Mesenchymal stem cell (in vitro differentiated cells and primary cell): ENCODE results near the gene STON2.

Experiments
- DNase-seq: peaks from one replicate; pipeline ENCODE4 v3.0.0-alpha.2; 2013
- H2AFZ ChIP-seq: one replicate; pipeline ENCODE4 v1.6.1; 2013; ENCODE audit warnings: low read depth, mild to moderate bottlenecking, control low read depth, inconsistent platforms, low read length, moderate library complexity
- H2AK5ac ChIP-seq: 2 replicates; pipeline ENCODE4 v1.6.1; 2013; ENCODE audit warnings: low read length, moderate library complexity, mild to moderate bottlenecking, inconsistent platforms; ENCODE audit not compliant: severe bottlenecking
- H2BK120ac ChIP-seq: one replicate; pipeline ENCODE4 v1.6.1; 2013; ENCODE audit warnings: low read depth, mild to moderate bottlenecking, inconsistent platforms, low read length, moderate library complexity
- H2BK12ac ChIP-seq, 2 experiments: one replicate each; pipeline ENCODE4 v1.6.1; 2013; ENCODE audit warnings: inconsistent platforms in 2 of 2, low read length in 2 of 2, mild to moderate bottlenecking in 2 of 2, moderate library complexity in 2 of 2, control low read depth in 1 of 2
- H2BK15ac ChIP-seq: one replicate; pipeline ENCODE4 v1.6.1; 2013; ENCODE audit warnings: mild to moderate bottlenecking, low read depth, inconsistent platforms; ENCODE audit not compliant: poor library complexity, severe bottlenecking
- H2BK5ac ChIP-seq: 2 replicates; pipeline ENCODE4 v1.6.1; 2013; ENCODE audit warnings: low read depth, mild to moderate bottlenecking, low read length, control low read depth, inconsistent platforms; ENCODE audit not compliant: poor library complexity, severe bottlenecking
- H3K14ac ChIP-seq, 2 experiments: one replicate each; pipeline ENCODE4 v1.6.1; 2013; ENCODE audit warnings: inconsistent platforms in 2 of 2, low read length in 2 of 2, control low read depth in 1 of 2, mild to moderate bottlenecking in 1 of 2, moderate library complexity in 1 of 2
- H3K18ac ChIP-seq, 2 experiments: one replicate each; pipeline ENCODE4 v1.6.1; 2013; ENCODE audit warnings: inconsistent platforms in 2 of 2, low read length in 2 of 2, control low read depth in 1 of 2, low read depth in 1 of 2, mild to moderate bottlenecking in 1 of 2
- H3K23ac ChIP-seq, 2 experiments: one replicate each; pipeline ENCODE4 v1.6.1; 2013; ENCODE audit warnings: inconsistent platforms in 2 of 2, low read length in 2 of 2, mild to moderate bottlenecking in 2 of 2, moderate library complexity in 2 of 2, control low read depth in 1 of 2
- H3K27ac ChIP-seq: 2 replicates; pipeline ENCODE4 v1.5.1; 2013; ENCODE audit warnings: mild to moderate bottlenecking, moderate library complexity, low read length, control low read depth, inconsistent platforms; ENCODE audit not compliant: poor library complexity, severe bottlenecking
- H3K27me3 ChIP-seq, 2 experiments: 2 replicates each; pipeline versions ENCODE4 v1.6.1 to v1.7.0; 2013; ENCODE audit warnings: low read length in 2 of 2, mild to moderate bottlenecking in 2 of 2, moderate library complexity in 2 of 2, control low read depth in 1 of 2, inconsistent platforms in 1 of 2; ENCODE audit not compliant: control insufficient read depth in 1 of 2, insufficient read depth in 1 of 2
- H3K36me3 ChIP-seq, 2 experiments: 2 replicates each; pipeline versions ENCODE4 v1.6.1 to v1.7.0; 2013; ENCODE audit warnings: low read length in 2 of 2, control low read depth in 1 of 2, inconsistent platforms in 1 of 2, low read depth in 1 of 2, mild to moderate bottlenecking in 1 of 2; ENCODE audit not compliant: insufficient read depth in 2 of 2, control insufficient read depth in 1 of 2
- H3K4ac ChIP-seq, 2 experiments: one replicate each; pipeline ENCODE4 v1.6.1; 2013; ENCODE audit warnings: inconsistent platforms in 2 of 2, low read length in 2 of 2, mild to moderate bottlenecking in 2 of 2, moderate library complexity in 2 of 2, control low read depth in 1 of 2, low read depth in 1 of 2
- H3K4me1 ChIP-seq: 2 replicates; pipeline ENCODE4 v1.6.1; 2013; ENCODE audit warnings: low read depth, low read length, control low read depth; ENCODE audit not compliant: control insufficient read depth, insufficient read depth
- H3K4me2 ChIP-seq: 2 replicates; pipeline ENCODE4 v1.6.1; 2013; ENCODE audit warnings: low read length, mild to moderate bottlenecking, inconsistent platforms; ENCODE audit not compliant: poor library complexity, severe bottlenecking
- H3K4me3 ChIP-seq, 2 experiments: 2 replicates each; pipeline versions ENCODE4 v1.5.1 to v1.7.0; 2013; ENCODE audit warnings: low read length in 2 of 2, mild to moderate bottlenecking in 2 of 2, control low read depth in 1 of 2, low read depth in 1 of 2; ENCODE audit not compliant: insufficient read depth in 1 of 2
- H3K79me1 ChIP-seq: replicated peaks from 2 replicates; pipeline ENCODE4 v1.6.1; 2013; ENCODE audit warnings: mild to moderate bottlenecking, control low read depth, low read length, inconsistent platforms; ENCODE audit not compliant: poor library complexity, severe bottlenecking
- H3K9ac ChIP-seq: 2 replicates; pipeline ENCODE4 v1.7.0; 2013; ENCODE audit warnings: mild to moderate bottlenecking, low read length, moderate library complexity
- H3K9me3 ChIP-seq: 2 replicates; pipeline ENCODE4 v1.7.0; 2013; ENCODE audit warnings: mild to moderate bottlenecking, low read length; ENCODE audit not compliant: control insufficient read depth
- H4K8ac ChIP-seq: one replicate; pipeline ENCODE4 v1.6.1; 2013; ENCODE audit warnings: inconsistent platforms, mild to moderate bottlenecking, low read length, moderate library complexity
- H4K91ac ChIP-seq: one replicate; pipeline ENCODE4 v1.6.1; 2013; ENCODE audit warnings: mild to moderate bottlenecking, low read length, inconsistent platforms
- WGBS: methylation state at CpG from one replicate; pipeline ENCODE4 v1.1.7; 2013; ENCODE audit warnings: mixed read lengths; 5-methylcytosine and 5-hydroxymethylcytosine counted together

The STON2 gene

DNA sequence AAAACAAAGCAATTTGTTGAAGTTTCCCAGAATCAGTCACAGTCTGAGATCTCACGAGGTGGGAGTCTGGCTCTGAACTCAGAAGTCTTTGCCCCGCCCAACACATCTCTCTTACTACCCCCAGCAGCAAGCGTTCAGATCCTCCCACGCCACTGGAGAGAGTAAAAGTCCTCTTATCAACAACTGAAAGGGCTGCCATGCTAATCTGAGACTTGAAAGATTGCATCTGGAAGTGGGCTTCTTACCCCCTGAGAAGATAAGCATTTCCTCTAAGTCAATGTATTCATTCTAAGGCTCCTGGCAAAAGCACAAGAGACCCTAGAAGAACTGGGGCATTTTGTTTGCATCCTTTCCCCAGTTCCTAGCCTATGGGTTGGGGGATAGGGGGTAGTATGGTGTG, 34.1 kb upstream of the STON2 start:
- H3K4me2 ChIP-seq, result no peak overlapping the region
- no peak overlapping the region for H4K8ac ChIP-seq
- peak overlapping the region in 1 of 2 experiments; percentile 4 for H3K4me3 ChIP-seq
- H2AFZ ChIP-seq, result no peak overlapping the region
- H2BK15ac ChIP-seq, result no peak overlapping the region
- no peaks in the 10 kb centered on the region for H3K36me3 ChIP-seq
- no peak for DNase-seq
- no peak overlapping the region for H3K27ac ChIP-seq
- no peak overlapping the region for H3K18ac ChIP-seq
- WGBS, result 41% methylated on average over 2 of the region's 4 CpGs
- H3K9ac ChIP-seq, result no peak overlapping the region
- no peak overlapping the region for H2AK5ac ChIP-seq
- H3K27me3 ChIP-seq, result peaks cover 25 to 66% of the 10 kb centered on the region in 2 experiments
- peaks cover 14% of the 10 kb centered on the region for H3K4me1 ChIP-seq
- H4K91ac ChIP-seq, result no peak overlapping the region
- no peak overlapping the region for H3K23ac ChIP-seq
- H2BK120ac ChIP-seq, result no peak overlapping the region
- H3K14ac ChIP-seq, result no peak overlapping the region
- H2BK12ac ChIP-seq, result no peak overlapping the region
- H3K9me3 ChIP-seq, result no peaks in the 10 kb centered on the region
- no peak overlapping the region for H2BK5ac ChIP-seq
- H3K4ac ChIP-seq, result no peak overlapping the region
- no peaks in the 10 kb centered on the region for H3K79me1 ChIP-seq

DNA sequence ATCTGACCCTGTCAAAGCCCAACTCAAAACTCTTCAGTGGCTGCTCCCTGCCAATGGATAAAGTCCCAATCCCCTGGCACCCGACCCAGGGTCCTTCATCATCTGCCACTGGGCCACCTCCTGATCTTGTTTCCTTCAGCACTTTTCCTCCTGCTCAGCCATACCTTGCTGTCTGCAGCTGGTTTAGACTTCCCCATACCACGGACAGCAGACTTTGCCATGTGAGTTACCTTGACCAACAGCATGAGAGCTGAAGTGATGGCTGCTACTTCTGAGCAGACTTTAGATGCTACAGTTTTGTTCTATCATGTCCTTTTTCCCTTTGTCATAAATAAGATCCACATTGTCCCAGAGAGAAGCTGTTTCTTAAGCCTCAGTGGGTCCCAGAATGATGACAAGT, 33.3 kb upstream of the STON2 start:
- Histone ChIP-seq H3K4ac (no peak overlapping the region), H3K36me3 (no peaks in the 10 kb centered on the region), H3K27me3 (peaks cover 16 to 57% of the 10 kb centered on the region in 2 experiments), H2BK5ac (no peak overlapping the region), H2AFZ (no peak overlapping the region), H3K4me1 (peaks cover 14% of the 10 kb centered on the region), H3K4me3 (no peak overlapping the region), H4K91ac (no peak overlapping the region), H2BK15ac (no peak overlapping the region), H2AK5ac (no peak overlapping the region), H3K9me3 (no peaks in the 10 kb centered on the region), H2BK12ac (no peak overlapping the region), H3K18ac (no peak overlapping the region), H2BK120ac (no peak overlapping the region), H3K9ac (no peak overlapping the region), H3K27ac (no peak overlapping the region), H3K4me2 (no peak overlapping the region), H3K79me1 (no peaks in the 10 kb centered on the region), H3K14ac (no peak overlapping the region), H4K8ac (no peak overlapping the region), H3K23ac (no peak overlapping the region)
- WGBS, result 71% methylated on average over 2 of the region's 2 CpGs
- DNase-seq, result no peak

DNA sequence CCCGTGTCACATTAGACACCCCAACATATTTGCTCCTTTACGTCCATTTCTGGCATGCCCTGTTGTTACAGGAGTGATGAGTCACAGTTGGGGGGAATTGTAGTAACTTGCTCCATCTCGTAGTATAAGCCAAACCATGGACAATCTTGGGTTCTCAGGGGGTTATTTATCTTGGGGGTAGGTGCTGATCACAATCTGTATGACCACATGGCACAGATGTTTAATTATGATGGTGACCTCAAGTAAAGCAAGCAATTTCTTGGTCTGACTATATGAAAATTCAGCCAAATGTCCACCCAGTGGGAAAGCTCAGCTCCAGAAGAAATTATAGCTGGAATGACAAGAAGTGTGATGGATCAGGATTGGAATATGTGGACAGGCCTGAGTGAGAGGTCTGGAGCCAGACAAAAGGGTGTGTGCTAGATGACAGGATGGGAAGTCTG, 32.1 kb upstream of the STON2 start:
- Histone ChIP-seq H3K23ac (no peak overlapping the region), H3K4me2 (no peak overlapping the region), H3K4me1 (peaks cover 14% of the 10 kb centered on the region), H3K4me3 (no peak overlapping the region), H3K27ac (no peak overlapping the region), H2AK5ac (no peak overlapping the region), H2BK5ac (no peak overlapping the region), H2BK120ac (no peak overlapping the region), H3K14ac (no peak overlapping the region), H4K8ac (no peak overlapping the region), H2BK12ac (no peak overlapping the region), H2AFZ (no peak overlapping the region), H3K27me3 (peaks cover 8 to 49% of the 10 kb centered on the region in 2 experiments), H3K4ac (no peak overlapping the region), H3K18ac (no peak overlapping the region), H3K36me3 (no peaks in the 10 kb centered on the region), H3K79me1 (no peaks in the 10 kb centered on the region), H2BK15ac (no peak overlapping the region), H3K9me3 (no peaks in the 10 kb centered on the region), H4K91ac (no peak overlapping the region), H3K9ac (no peak overlapping the region)
- 74% methylated on average over 2 of the region's 3 CpGs for WGBS
- no peak for DNase-seq

DNA sequence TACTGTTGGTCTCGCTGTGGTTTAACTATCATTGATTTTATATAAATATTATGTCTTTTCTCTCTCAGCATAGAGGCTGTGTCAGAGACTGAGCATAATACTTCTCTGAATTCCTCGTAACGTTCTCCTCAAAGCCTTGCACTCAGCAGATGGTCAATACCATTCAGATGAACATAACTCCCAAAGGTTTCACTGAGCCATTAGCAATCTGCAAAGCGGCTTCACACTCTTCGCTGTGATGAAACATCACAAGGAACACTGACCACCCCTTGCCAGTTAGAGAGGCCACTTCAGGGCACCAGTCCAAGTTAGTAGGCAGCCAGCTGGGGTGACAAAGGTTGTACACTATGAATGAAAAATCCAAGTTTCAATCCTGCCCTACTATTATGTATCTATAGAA, 30.1 kb upstream of the STON2 start:
- Histone ChIP-seq H2AK5ac (no peak overlapping the region), H2BK120ac (no peak overlapping the region), H3K9me3 (no peaks in the 10 kb centered on the region), H3K27ac (no peak overlapping the region), H3K9ac (peak overlapping the region; percentile 24), H2BK12ac (no peak overlapping the region), H3K4me1 (no peaks in the 10 kb centered on the region), H3K36me3 (peaks cover 0 to 5% of the 10 kb centered on the region in 2 experiments), H3K4ac (no peak overlapping the region), H4K8ac (no peak overlapping the region), H2BK15ac (no peak overlapping the region), H2BK5ac (no peak overlapping the region), H3K4me3 (no peak overlapping the region), H3K18ac (no peak overlapping the region), H3K4me2 (no peak overlapping the region), H3K27me3 (peaks cover 0 to 33% of the 10 kb centered on the region in 2 experiments), H2AFZ (no peak overlapping the region), H4K91ac (no peak overlapping the region), H3K23ac (no peak overlapping the region), H3K14ac (no peak overlapping the region), H3K79me1 (no peaks in the 10 kb centered on the region)
- WGBS, result 97% methylated on average over 4 of the region's 5 CpGs
- DNase-seq, result no peak
